Brain microvascular endothelial cell (primary cell): ENCODE results near the gene KPNA1.

ENCODE experiments used
- DNase-seq: peaks from one replicate; pipeline ENCODE4 v3.0.0-alpha.2; 2020
- H3K27ac ChIP-seq: fragments of 250-450 bp; sonication (Bioruptor Pico); 2 replicates; pipeline ENCODE4 v1.5.1; 2020; ENCODE audit warnings: mild to moderate bottlenecking, moderate library complexity
- H3K27me3 ChIP-seq: fragments of 250-450 bp; sonication (Bioruptor Pico); replicated peaks from 2 replicates; pipeline ENCODE4 v1.5.1; 2020; ENCODE audit warnings: mild to moderate bottlenecking
- H3K36me3 ChIP-seq: fragments of 250-450 bp; sonication (Bioruptor Pico); replicated peaks from 2 replicates; pipeline ENCODE4 v1.5.1; 2020; ENCODE audit warnings: mild to moderate bottlenecking
- H3K4me3 ChIP-seq: 2 replicates; pipeline ENCODE4 v1.5.1; 2011; ENCODE audit warnings: low read depth, mild to moderate bottlenecking, control low read depth, low read length, moderate library complexity
- CTCF ChIP-seq: IDR thresholded peaks from 2 replicates; pipeline ENCODE4 v1.5.1; 2011; ENCODE audit warnings: low read depth, mild to moderate bottlenecking, moderate library complexity, low read length, control low read depth, inconsistent platforms; ENCODE audit errors: missing control alignments
- in situ Hi-C: cut with HindIII; loops from 2 replicates; pipeline ENCODE4 v1.10.0; 2017; ENCODE audit warnings: low sequenced_read_pairs, low pct_ligation_motif_present

Gene KPNA1

GRCh38 chr3:122466701-122467240 lies 48.0 kb downstream of the KPNA1 start:
- Histone ChIP-seq H3K27me3 (no peaks in the 10 kb centered on the region), H3K27ac (no peak overlapping the region), H3K36me3 (peaks cover 2% of the 10 kb centered on the region), H3K4me3 (no peak overlapping the region)
- TF ChIP-seq CTCF: no peak
- no peak for DNase-seq
- in situ Hi-C loops: no loop called here

GRCh38 chr3:122464659-122465058 lies 50.1 kb downstream of the KPNA1 start:
- no peak for TF ChIP-seq CTCF
- H3K4me3 ChIP-seq: no peak overlapping the region
- no peak for DNase-seq
- in situ Hi-C loops: no loop called here
- peaks cover 2% of the 10 kb centered on the region for H3K36me3 ChIP-seq
- no peaks in the 10 kb centered on the region for H3K27me3 ChIP-seq
- H3K27ac ChIP-seq: no peak overlapping the region

GRCh38 chr3:122462406-122462805 lies 52.3 kb downstream of the KPNA1 start:
- no peaks in the 10 kb centered on the region for H3K27me3 ChIP-seq
- no peak overlapping the region for H3K4me3 ChIP-seq
- peaks cover 16% of the 10 kb centered on the region for H3K36me3 ChIP-seq
- TF ChIP-seq CTCF: no peak
- DNase-seq: no peak
- in situ Hi-C loops: no loop called here
- H3K27ac ChIP-seq: no peak overlapping the region

GRCh38 chr3:122461806-122462205 lies 52.9 kb downstream of the KPNA1 start:
- peaks cover 18% of the 10 kb centered on the region for H3K36me3 ChIP-seq
- H3K27ac ChIP-seq: no peak overlapping the region
- TF ChIP-seq CTCF: no peak
- no peak for DNase-seq
- in situ Hi-C loops: no loop called here
- H3K4me3 ChIP-seq: no peak overlapping the region
- no peaks in the 10 kb centered on the region for H3K27me3 ChIP-seq

- Histone ChIP-seq H3K36me3 (peaks cover 23% of the 10 kb centered on the region), H3K27ac (no peak overlapping the region), H3K4me3 (no peak overlapping the region), H3K27me3 (no peaks in the 10 kb centered on the region)
- peak; percentile 40 for TF ChIP-seq CTCF
- no peak for DNase-seq
- in situ Hi-C loops: no loop called here
These were observed 55.7 kb downstream of the KPNA1 start for GRCh38 chr3:122458992-122459391.

- DNase-seq: no peak
- no peak overlapping the region for H3K27ac ChIP-seq
- H3K36me3 ChIP-seq: peaks cover 28% of the 10 kb centered on the region
- TF ChIP-seq CTCF: no peak
- in situ Hi-C loops: no loop called here
- no peaks in the 10 kb centered on the region for H3K27me3 ChIP-seq
- H3K4me3 ChIP-seq: no peak overlapping the region
These were observed 57.0 kb downstream of the KPNA1 start for GRCh38 chr3:122457706-122458105.
